GM21576 (cell line): ENCODE measurements around the gene PRR14L.
"Not testable (repeated sequence)": the region's sequence is repeated elsewhere in the genome, so short reads cannot be mapped to it uniquely, and the experiment has no call there.

Source experiments
- ATAC-seq: cut with Tn5 transposase; IDR thresholded peaks from one replicate; pipeline ENCODE4 v1.9.1; 2021; ENCODE audit warnings: mild to moderate bottlenecking, moderate library complexity; ENCODE audit not compliant: unreplicated experiment

The PRR14L gene

DNA sequence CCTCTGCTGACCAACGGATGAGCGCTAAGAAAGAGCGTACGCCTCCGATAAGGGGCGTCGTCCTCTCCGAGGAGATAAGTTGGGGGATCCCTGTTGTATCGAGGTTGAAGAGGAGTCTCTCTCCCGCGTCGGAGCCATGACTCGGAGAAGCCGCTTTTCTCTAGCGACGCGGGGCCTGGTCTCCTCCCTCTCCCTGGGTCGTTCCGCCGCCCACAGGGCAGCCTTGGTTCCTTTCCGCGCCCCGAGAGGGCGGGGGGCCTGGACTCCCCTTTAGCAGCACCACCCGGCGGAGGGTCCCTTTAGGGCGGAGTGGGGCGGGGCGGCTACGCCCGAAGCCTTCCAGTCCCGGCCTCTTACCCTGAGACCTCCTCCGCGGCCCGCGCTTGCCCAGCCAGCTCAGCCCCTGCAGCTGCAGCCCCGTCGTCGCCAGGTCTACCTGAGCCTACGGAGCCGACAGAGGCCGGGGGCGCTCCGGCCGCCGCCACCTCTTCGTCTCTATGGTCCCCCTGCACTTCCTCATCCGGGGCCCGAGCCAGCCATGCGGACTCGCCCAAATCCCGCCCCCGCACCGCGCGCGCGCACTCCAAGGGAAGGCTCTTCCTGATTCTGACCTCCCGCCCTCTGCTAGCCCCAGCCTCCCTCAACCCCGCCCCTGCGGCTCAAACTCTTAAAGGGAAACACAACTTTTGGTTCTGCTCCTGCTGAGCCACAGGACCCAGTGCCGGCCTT lies at the start of gene PRR14L:
Gene PRR14L, minus strand, starts transcription at position 497 of the 729 bp plus-strand sequence. CDS start 11,272 bp downstream, outside the sequence.
- peak; percentile 54 for ATAC-seq

DNA sequence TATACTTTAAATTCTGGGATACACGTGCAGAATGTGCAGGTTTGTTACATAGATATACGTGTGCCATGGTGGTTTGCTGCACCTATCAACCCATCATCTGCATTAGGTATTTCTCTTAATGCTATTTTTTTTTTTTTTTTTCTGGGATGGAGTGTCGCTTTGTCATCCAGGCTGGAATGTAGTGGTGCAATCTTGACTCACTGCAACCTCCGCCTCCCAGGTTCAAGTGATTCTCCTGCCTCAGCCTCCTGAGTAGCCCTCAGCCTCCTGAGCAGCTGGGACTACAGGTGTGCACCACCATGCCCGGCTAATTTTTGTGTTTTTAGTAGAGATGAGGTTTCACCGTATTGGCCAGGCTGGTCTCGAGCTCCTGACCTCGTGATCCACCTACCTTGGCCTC lies 49.4 kb upstream of the PRR14L start:
- not testable (repeated sequence) for ATAC-seq

DNA sequence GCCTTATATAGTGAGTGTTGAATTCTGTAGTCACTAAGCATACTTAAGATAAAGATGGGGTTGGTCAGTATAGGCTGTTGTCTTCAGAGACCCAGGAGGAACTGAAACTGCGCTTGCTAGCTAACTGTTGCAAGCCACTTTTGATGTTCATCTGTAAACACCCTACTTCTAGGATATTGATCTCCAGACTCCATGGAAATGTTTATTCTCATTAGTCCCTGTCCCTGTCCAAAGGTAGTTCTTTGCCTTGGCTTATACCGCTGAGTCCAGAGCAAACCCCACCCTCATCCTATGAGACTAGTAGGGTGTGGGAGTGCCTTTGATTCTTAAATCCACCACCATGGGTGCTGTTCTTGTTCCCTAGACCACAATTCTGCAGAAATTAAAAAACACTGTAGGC lies 40.3 kb upstream of the PRR14L start:
- peak; percentile 70 for ATAC-seq

DNA sequence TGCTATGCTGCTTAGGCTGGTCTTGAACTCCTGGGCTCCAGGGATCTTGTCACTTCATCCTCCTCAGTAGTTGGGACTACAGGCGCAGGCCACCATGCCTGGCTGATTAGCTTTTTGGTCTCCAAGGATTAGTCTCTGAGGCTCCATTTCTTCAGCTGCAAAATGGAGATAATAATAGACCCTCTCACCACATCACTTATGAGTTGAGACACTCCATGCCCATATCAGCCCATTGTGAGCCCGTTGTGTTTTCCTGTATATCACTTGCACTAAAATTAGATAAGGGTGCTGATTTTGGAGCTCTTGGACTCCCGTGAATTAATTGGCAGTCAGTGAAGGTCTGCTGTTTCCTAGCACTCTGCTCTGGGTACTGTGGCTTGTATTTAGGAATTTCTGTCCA lies 39.9 kb upstream of the PRR14L start:
- ATAC-seq: peak; percentile 10

DNA sequence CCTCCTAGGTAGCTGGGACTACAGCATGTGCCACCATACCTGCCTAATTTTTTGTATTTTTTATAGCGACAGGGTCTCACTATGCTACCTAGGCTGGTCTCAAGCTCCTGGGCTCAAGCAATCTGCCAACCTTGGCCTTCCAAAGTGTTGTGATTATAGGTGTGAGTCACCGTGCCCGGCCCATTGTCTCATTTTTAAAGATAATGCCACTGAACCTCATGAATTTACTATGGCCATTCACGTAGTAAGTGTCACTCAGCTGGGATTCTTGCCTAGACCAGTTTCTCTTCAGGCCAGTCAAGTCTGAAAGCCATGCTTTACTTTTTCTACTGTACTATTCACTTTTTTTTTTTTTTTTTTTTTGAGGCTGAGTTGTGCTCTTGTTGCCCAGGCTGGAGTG lies 26.3 kb upstream of the PRR14L start:
- ATAC-seq: no peak

DNA sequence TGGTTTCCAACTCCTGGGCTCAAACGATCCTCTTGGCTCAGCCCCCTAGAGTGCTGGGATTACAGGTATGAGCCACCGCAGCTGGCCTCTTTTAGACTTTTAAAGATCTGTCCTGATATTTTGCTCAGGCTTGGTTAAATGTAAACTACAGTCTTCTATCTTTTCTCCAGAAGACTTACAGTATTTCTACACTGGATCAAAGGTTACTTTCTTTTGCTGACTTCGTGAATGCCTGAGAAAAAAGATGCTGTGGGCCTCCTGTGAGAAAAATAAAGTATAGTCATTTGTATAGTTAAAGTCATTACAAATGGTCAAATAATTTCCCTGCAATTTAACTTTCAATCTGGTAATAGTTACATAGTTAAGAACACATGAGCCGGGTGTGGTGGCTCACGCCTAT lies 23.5 kb upstream of the PRR14L start:
- no peak for ATAC-seq

DNA sequence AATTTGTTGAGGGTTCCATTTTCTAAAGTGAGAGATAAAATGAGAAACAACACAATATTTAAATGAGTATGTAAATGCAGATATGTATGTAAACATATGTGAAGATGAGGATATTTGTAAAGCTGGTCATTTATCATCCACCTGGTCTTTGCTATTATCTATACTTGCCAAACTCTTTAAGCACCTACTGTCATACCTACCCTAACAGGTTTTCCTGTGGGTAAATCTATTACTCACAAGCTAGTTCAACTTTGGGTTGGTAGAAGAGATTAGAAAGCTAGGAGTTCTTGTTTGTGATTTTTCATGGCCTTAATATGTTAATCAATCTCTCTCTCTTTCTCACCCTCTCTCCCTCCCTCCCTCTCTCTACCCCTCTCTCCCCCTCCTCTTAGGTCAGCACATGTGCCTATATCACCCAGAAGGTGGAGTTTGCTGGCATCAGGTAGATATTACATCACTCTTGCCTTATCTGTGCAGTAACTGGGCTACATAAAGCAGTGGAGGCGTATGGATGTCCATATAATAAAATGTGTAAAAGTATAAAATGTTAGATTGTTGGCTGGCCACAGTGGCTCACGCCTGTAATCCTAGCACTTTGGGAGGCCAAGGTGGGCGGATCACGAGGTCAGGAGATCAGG lies 18.6 kb upstream of the PRR14L start:
- no peak for ATAC-seq

DNA sequence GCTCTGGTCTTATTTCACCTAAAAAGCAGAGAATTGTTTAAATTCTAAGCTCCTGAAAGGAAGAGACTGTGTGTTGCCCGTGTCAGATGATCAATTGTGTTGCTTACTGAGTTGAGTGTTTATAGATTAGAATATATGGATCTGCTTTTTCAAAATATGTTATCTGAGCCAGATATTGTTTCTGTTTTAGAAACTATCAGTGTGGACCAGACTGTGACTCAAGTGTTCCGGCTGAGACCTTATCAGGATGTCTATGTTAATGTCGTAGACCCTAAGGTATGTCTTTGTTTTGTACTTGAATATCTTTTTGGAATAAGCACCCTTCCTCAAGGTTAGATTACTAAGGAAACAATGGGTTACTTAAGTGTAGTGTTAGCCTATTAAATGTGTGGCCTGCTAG lies 14.9 kb upstream of the PRR14L start:
- ATAC-seq: no peak

DNA sequence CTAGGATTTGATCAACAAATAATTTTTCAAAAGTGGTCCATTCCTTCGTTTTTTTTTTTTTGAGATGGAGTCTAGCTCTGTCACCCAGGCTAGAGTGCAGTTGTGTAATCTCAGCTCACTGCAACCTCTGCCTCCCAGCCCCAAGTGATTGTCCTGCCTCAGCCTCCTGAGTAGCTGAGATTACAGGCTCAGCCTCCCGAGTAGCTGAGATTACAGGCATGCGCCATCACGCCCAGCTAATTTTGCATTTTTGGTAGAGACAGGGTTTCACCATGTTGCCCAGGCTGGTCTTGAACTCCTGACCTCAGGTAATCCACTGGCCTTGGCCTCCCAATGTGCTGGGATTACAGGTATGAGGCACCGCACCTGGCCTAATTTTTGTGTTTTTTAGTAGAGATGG lies 8.9 kb upstream of the PRR14L start:
- ATAC-seq: not testable (repeated sequence)

DNA sequence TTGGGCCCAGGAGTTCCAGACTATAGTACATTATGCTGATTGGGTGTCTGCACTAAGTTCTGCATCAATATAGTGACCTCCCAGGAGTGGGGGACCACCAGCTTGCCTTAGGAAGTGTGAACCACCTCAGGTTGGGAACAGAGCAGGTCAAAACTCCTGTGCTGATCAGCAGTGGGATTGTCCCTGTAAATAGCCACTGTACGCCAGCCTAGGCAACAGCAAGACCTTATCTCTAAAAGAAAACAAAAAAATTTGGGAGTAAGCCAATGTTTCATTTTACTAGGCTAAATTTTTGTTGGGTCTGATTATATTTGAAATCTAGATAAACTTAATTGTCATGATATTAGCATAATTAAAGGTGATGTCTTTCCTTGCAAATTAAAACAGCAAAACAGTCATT lies 7.3 kb upstream of the PRR14L start:
- no peak for ATAC-seq

DNA sequence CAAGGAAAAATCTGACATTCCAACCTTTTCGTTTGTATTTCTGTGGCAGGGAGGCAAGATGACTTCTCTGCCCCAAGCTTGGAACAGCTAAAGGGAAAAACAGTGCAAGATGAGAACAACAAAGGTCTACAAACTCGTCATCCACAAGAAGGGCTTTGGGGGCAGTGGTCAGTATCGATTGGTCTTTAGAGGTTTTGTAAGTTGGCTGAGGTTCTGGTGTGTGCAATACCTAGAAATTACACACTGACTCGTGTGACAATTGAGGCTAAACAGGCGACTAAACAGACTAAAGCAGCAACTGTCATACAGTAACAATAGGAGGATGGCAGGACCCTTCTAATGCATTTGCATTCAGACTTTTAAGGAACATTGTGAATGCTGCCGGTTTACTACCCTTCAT lies 4.9 kb upstream of the PRR14L start:
- no peak for ATAC-seq

DNA sequence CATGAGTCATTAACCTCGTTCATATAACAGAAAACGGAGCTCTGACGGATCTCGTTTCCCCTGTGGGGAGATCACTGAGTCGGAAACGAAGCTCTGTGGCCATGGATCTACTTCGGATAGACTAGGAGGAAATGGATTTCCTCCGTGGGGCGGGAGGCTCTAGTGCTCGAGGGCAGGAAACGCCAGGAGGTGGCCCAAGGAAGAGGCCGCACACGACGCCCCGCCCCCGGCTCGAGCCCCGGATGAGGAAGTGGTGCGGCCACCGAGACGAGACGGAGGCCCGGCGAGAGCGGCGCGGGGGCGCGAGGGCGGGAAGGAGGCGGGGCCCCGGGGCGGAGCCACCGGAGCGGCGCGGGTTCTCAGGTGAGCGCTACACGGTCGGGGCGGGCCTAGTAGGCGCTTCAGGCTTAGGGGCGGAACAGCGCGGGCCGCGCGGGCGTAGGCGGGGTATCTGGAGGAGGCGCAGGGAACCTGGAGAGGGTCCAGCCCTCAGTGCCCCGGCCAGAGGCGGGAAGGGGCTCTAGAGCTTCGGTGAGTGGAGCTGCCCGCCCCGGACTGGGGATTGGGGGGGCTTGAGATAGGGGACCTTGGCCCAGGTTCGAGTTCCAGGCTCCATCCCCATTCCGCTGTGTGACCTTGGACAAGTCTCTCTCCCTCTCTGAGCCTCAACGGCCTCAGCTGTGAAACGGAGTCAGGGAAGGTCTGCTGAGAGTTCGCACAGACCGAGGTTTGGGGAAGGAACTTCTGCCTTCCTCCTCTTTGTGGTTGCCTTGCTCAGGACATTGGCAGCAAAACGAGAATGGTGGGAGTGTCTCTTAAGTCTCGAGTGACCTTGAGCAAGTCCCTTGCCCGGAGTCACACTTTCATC lies 3.9 kb upstream of the PRR14L start, which contains the start of gene DEPDC5:
Gene DEPDC5, plus strand, starts transcription at position 386 of the 868 bp plus-strand sequence. CDS start 903 bp downstream, outside the sequence.
- peak; percentile 59 for ATAC-seq

DNA sequence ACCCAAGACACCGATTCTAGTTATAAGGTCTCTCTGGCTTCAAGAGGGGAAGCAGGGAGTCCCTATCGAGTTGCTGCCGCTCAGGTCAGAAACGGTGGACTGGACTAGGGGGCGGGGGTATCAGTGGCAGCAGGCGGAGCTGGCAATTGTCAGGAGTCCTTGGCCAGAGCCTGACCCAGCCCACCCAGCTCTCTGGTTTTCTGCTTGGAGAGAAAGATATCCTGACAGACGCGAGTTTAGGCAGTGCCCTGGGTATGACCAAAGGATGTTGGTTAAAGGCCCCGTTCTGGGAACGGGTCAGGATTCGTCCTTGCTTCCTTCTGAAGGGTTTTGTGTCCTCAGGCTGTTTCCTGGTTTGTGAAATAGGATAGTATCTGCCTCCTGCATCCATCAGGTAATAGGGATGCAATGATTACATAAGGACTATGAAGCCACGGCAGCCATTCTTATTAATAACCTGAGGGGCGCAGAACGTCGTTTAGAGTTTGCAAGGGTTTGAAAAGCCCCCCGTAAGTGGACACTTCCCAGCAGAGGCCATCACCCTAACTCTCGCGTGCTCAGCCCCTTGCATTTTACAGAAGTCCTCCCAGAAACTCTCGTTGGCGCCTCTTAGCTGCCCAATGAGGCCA lies 3.2 kb upstream of the PRR14L start:
- ATAC-seq: peak; percentile 1

DNA sequence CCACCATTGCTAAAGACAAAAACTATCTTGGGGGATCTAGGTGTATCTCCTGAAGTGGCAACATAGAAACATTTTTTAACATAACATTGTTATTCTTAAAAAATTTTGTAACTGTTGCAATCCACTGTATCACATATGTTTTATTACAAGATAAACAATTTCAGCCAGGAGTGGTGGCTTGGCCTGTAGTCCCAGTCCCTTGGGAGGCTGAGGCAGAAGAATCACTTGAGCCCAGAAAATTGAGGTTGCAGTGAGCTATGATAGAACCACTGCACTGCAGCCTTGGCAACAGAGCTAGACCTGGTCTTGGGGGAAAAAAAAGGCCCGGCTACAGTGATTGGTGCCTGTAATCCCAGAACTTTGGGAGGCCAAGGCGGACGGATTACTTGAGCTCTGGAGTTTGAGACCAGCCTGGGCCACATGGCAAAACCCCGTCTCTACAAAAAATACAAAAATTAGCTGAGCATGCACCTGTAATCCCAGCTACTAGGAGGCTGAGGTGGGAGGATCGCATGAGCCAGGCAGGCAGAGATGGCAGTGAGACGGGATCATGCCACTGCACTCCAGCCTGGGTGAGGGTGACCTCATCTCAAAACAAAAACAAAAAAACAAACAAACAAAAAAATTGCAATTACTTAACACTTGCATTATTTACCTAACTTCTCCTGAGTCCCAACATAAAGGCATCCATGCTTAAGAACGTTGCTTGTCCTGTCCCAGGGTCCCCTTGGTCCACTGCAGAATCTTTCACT lies 2.3 kb upstream of the PRR14L start:
- ATAC-seq: no peak

DNA sequence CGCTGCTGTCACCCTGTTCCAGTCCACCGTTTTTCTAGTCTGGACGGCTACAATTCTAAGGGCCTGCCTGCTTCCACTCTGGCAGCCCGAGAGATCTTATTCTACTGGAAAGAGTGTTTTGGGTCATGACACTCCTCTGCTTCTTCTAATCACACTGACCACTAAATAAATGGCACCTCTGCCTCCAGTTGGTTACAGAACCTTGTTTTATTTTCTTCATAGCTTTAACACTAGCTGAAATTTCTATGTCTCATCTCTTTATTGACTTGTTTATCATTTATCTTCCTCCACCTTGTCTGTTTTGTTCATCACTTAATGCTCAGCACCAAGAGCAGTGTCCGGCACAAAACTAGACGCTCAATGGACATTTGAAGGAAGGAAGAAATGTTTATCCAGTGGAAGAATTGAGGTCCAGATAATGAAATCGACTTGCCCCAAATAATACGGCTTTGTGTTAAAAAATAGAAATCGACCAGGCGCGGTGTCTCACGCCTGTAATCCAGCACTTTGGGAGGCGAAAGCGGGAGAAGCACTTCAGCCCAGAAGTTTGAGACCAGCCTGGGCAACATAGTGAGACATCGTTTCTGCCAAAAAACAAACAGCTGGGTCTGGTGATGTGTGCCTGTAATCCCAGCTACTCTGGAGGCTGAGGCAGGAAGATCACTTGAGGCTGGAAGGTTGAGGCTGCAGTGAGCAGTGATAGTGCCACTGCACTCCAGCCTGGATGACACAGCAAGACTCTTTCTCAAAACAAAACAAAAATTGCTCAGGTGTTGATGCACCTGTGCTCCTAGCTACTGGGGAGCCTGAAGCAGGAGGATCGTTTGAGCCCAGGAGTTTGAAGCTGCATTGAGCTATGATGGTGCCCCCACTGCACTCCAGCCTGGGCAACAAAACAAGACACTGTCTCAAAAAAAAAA lies 693 bp upstream of the PRR14L start:
- ATAC-seq: no peak

DNA sequence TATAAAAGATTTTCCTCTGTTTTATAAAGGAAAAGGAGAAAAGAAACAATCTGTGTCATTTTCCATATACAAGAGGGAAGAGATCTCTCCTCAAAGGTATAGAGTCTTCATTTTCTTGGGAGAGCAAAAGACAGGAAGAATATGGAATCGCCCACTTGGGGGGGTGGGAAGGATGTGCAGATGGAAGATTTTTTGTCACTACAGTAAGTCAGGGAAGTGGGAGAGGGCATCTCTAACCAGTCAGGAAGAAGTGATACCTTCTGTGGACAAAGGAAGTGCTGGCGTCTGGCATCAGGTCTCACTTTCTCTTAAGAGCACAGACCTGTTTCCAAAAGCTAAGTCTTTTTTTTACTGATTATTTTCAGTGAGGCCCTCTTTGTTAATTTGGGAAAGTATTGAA lies 1.4 kb downstream of the PRR14L start:
- ATAC-seq: no peak

DNA sequence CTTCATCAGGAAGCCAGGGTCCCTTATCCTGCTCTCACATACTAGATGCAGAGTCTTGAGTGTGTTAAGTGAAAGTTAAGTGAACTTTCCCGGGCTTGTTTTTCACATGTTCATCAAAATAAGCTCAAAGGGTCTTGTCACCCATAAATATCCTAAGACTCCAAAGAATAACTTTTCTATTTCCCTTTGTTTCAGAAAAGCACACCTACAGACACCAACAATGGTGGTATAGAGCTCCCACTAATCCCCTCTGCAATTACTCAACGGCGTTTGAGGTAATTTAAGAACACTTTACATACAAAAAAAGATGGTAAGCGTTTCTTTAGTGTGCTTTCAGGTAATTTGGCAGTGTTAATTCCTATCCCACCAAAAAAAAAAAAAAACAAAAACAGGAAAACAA lies 2.5 kb downstream of the PRR14L start:
- ATAC-seq: no peak

DNA sequence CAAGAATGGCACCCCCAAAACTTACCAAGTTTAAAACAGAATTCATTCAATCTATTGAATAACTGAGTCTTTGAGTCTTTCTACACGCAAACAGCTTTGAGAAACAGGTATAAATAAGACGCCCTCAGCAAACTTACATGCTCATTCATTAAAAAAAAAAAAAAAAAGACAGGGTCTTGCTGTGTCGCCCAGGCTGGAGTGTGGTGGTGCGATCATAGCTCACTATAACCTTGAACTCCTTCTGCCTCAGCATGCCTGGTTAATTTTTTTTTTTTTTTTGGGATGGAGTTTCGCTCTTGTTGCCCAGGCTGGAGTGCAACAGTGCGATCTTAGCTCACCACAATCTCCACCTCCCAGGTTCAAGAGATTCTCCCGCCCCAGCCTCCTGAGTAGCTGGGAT lies 6.1 kb downstream of the PRR14L start:
- no peak for ATAC-seq

DNA sequence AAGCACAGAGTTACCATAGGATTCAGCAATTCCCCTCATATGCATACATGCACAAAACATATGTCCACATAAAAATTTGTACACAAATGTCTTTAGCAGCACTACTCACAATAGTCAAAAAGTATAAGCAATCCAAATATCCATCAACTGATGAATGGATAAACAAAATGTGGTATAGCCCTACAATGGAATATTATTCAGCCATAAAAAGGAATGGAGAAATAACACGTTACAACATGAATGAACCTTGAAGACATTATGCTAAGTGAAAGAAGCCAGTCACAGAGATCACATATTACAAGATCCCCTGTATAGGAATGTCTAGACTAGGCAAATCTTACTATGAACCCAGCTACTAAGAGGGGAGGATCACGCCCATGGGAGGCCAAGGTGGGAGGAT lies 7.2 kb downstream of the PRR14L start:
- ATAC-seq: no peak
